A549 (cell line): Measurements from ENCODE around the gene DCUN1D4. TPM values are rescaled to one million over a fixed set of nuclear protein-coding genes. Genes with fewer than 3 reads are reported as not detected.

Experiments
- ATAC-seq, 2 experiments: fragments of 200-7000 bp in 1 of 2; fragments of >200 bp in 1 of 2; cut with Nextera tagmentation in 1 of 2; cut with Tn5 transposase in 1 of 2; 3 replicates each; pipeline versions ENCODE4 v1.8.0 to v1.9.1; 2018 to 2020; ENCODE audit warnings: mild to moderate bottlenecking in 1 of 2, moderate library complexity in 1 of 2
- CTCF ChIA-PET: fragments of 300-600 bp; sonication (Branson Sonifier 250); formaldehyde crosslinking; extraction: SDS; loops from one replicate; lab custom pipeline; 2021; ENCODE audit warnings: antibody characterized with exemption, inconsistent platforms; lab: Yijun Ruan, JAX
- POLR2A ChIA-PET: fragments of 350-600 bp; formaldehyde crosslinking; extraction: SDS; loops from one replicate; lab custom pipeline; 2021; ENCODE audit warnings: antibody characterized with exemption, inconsistent platforms; lab: Yijun Ruan, JAX
- DNase-seq, 2 experiments: peaks; one replicate each; pipeline versions ENCODE4 v3.0.0 to v3.0.0-alpha.2; 2011 to 2016; ENCODE audit warnings: low read depth in 1 of 2, low spot score in 1 of 2
- FAIRE-seq: peaks from 2 replicates; lab custom pipeline; 2011; peaks lifted over from hg19 to GRCh38; lab: Jason Lieb, UNC
- H3K27ac ChIP-seq, 2 experiments: fragments of >200 bp; sonication (Bioruptor Twin); formaldehyde crosslinking; 3 replicates each; pipeline ENCODE4 v1.5.1; 2016 to 2017
- H3K4me1 ChIP-seq: fragments of >200 bp; sonication (Bioruptor Twin); formaldehyde crosslinking; 3 replicates; pipeline ENCODE4 v1.6.1; 2016
- H3K4me2 ChIP-seq: fragments of >200 bp; sonication (Bioruptor Twin); formaldehyde crosslinking; 3 replicates; pipeline ENCODE4 v1.6.1; 2016
- H3K4me3 ChIP-seq: fragments of >200 bp; sonication (Bioruptor Twin); formaldehyde crosslinking; 3 replicates; pipeline ENCODE4 v1.5.1; 2016
- H3K9me3 ChIP-seq: fragments of >200 bp; sonication (Bioruptor Twin); formaldehyde crosslinking; 3 replicates; pipeline ENCODE4 v1.6.1; 2016
- CBX2 ChIP-seq: fragments of 200-600 bp; sonication (generic); IDR thresholded peaks from 2 replicates; pipeline ENCODE4 v1.6.1; 2016; ENCODE audit warnings: low read depth, mild to moderate bottlenecking, borderline replicate concordance
- EHF ChIP-seq: fragments of 250-450 bp; sonication (Bioruptor Pico); IDR thresholded peaks from 2 replicates; pipeline ENCODE4 v1.5.0; 2020; ENCODE audit warnings: mild to moderate bottlenecking
- EHMT2 ChIP-seq: fragments of 200-600 bp; sonication (generic); IDR thresholded peaks from 2 replicates; pipeline ENCODE4 v1.6.1; 2016; ENCODE audit warnings: antibody characterized with exemption, low read depth, mild to moderate bottlenecking, moderate library complexity
- EP300 ChIP-seq, 2 experiments: fragments of >200 bp; sonication (Bioruptor Twin); formaldehyde crosslinking; IDR thresholded peaks; 2 replicates in 1 of 2; 3 replicates in 1 of 2; pipeline ENCODE4 v1.6.1; 2016 to 2017
- ESRRA ChIP-seq: fragments of 150-350 bp; IDR thresholded peaks from 2 replicates; pipeline ENCODE4 v1.6.1; 2014; ENCODE audit warnings: mild to moderate bottlenecking, low read length, borderline replicate concordance
- FOSB ChIP-seq: fragments of 250-450 bp; sonication (Bioruptor Pico); IDR thresholded peaks from 2 replicates; pipeline ENCODE4 v1.5.0; 2020; ENCODE audit warnings: mild to moderate bottlenecking, moderate library complexity
- HDAC2 ChIP-seq: fragments of 200-600 bp; sonication (generic); IDR thresholded peaks from 2 replicates; pipeline ENCODE4 v1.6.1; 2016
- HEYL ChIP-seq: fragments of 250-450 bp; sonication (Bioruptor Pico); IDR thresholded peaks from 2 replicates; pipeline ENCODE4 v1.8.0; 2021; ENCODE audit warnings: mild to moderate bottlenecking, moderate library complexity
- HOXB5 ChIP-seq: fragments of 250-450 bp; sonication (Bioruptor Pico); IDR thresholded peaks from 2 replicates; pipeline ENCODE4 v1.5.0; 2020; ENCODE audit warnings: mild to moderate bottlenecking, moderate library complexity
- JUN ChIP-seq, 2 experiments: fragments of >200 bp; sonication (Bioruptor Twin); formaldehyde crosslinking; IDR thresholded peaks; 2 replicates in 1 of 2; 3 replicates in 1 of 2; pipeline ENCODE4 v1.6.1; 2016 to 2017
- JUNB ChIP-seq: fragments of >200 bp; sonication (Bioruptor Twin); formaldehyde crosslinking; IDR thresholded peaks from 2 replicates; pipeline ENCODE4 v1.6.1; 2016
- KDM1A ChIP-seq: fragments of 200-600 bp; sonication (generic); IDR thresholded peaks from 2 replicates; pipeline ENCODE4 v1.6.1; 2016; ENCODE audit warnings: low read depth, mild to moderate bottlenecking
- NR3C1 ChIP-seq: fragments of >200 bp; sonication (Bioruptor Twin); formaldehyde crosslinking; IDR thresholded peaks from 3 replicates; pipeline ENCODE4 v1.6.1; 2017
- PHF8 ChIP-seq: fragments of 200-600 bp; sonication (generic); IDR thresholded peaks from 2 replicates; pipeline ENCODE4 v1.6.1; 2016; ENCODE audit warnings: low read depth, mild to moderate bottlenecking, antibody characterized with exemption, moderate library complexity, borderline replicate concordance
- POLR2A ChIP-seq: IDR thresholded peaks from 2 replicates; pipeline ENCODE4 v1.6.1; 2012; ENCODE audit warnings: mild to moderate bottlenecking, low read length
- RARB ChIP-seq: fragments of 250-450 bp; sonication (Bioruptor Pico); IDR thresholded peaks from 2 replicates; pipeline ENCODE4 v1.8.0; 2021; ENCODE audit warnings: mild to moderate bottlenecking, moderate library complexity
- RCOR1 ChIP-seq: fragments of 150-350 bp; IDR thresholded peaks from 2 replicates; pipeline ENCODE4 v1.6.1; 2014; ENCODE audit warnings: antibody characterized with exemption, low read length, low read depth
- ZNF302 ChIP-seq: fragments of 250-450 bp; sonication (Bioruptor Pico); IDR thresholded peaks from 2 replicates; pipeline ENCODE4 v1.9.0; 2021; ENCODE audit warnings: inconsistent platforms, mild to moderate bottlenecking, moderate library complexity
- ZSCAN20 ChIP-seq: fragments of 250-450 bp; sonication (Bioruptor Pico); IDR thresholded peaks from 2 replicates; pipeline ENCODE4 v1.8.0; 2022; ENCODE audit warnings: mild to moderate bottlenecking, moderate library complexity
- WGBS: methylation state at CpG from one replicate; pipeline ENCODE4 v1.1.6; 2017; ENCODE audit errors: missing lambda C conversion rate; 5-methylcytosine and 5-hydroxymethylcytosine counted together
- polyA plus RNA-seq, 4 experiments: library from polyadenylated mRNA; depleted of rRNA in 3 of 4; stranded (reverse); fragments of >200 nt; fragmentation: RNase III in 1 of 4; extraction: RNeasy Plus Mini Kit Qiagen cat#74134 plus additional on column Dnase treatment in 1 of 4; gene quantifications; 2 replicates in 3 of 4; 3 replicates in 1 of 4; pipeline ENCODE4 v1.2.3, GENCODE V29; 2011 to 2017
- TF ChIP-seq, protein P1 (sequence below): fragments of 450-650 bp; IDR thresholded peaks from 2 replicates; pipeline ENCODE4 v1.6.1; 2014; ENCODE audit warnings: antibody characterized with exemption
- TF ChIP-seq, protein P2 (sequence below): fragments of 200-600 bp; sonication (generic); IDR thresholded peaks from 2 replicates; pipeline ENCODE4 v1.6.1; 2016; ENCODE audit warnings: antibody characterized with exemption, mild to moderate bottlenecking, moderate library complexity
- TF ChIP-seq, protein P3 (sequence below): fragments of >200 bp; sonication (Bioruptor Twin); formaldehyde crosslinking; IDR thresholded peaks from 2 replicates; pipeline ENCODE4 v1.6.1; 2016

DCUN1D4 gene
- polyA plus RNA-seq, 2 of the 4 experiments (the other 2 are of a cell fraction), result 25.2 to 65.0 TPM

DNA sequence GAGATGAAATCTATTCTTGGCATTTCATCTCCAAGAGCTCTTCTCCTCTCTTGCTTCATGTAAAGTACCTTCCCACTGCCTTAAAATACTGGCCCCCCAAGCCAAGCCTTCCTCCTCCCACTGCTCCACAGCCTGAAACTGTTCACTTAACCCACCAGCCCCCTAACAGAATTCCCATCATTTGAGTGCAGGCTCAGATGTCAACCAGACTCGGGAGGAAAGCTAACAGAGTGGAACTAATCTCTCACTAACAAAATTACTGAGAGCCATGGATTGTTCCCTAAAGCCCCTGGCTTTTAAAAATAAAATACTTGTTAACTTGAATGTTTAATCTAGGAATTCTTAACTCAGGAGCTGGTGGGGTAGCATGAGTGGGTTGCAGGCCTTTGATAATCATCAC lies 7.1 kb upstream of the DCUN1D4 start:
- no peak for DNase-seq
- FAIRE-seq, result no peak
- TF ChIP-seq HEYL (CRISPR knock-in tag), result no peak
- no peak for TF ChIP-seq HOXB5 (CRISPR knock-in tag)
- TF ChIP-seq, protein P1, sequence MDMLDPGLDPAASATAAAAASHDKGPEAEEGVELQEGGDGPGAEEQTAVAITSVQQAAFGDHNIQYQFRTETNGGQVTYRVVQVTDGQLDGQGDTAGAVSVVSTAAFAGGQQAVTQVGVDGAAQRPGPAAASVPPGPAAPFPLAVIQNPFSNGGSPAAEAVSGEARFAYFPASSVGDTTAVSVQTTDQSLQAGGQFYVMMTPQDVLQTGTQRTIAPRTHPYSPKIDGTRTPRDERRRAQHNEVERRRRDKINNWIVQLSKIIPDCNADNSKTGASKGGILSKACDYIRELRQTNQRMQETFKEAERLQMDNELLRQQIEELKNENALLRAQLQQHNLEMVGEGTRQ, result no peak
- TF ChIP-seq ZSCAN20 (CRISPR knock-in tag), result no peak
- no peak for TF ChIP-seq CBX2
- no peak for TF ChIP-seq HDAC2
- TF ChIP-seq PHF8, result no peak
- TF ChIP-seq EHMT2, result no peak
- no peak for TF ChIP-seq ESRRA
- TF ChIP-seq KDM1A, result no peak
- no peak for TF ChIP-seq FOSB (CRISPR knock-in tag)
- no peak for TF ChIP-seq JUNB
- no peak for TF ChIP-seq RARB (CRISPR knock-in tag)
- TF ChIP-seq, protein P2, sequence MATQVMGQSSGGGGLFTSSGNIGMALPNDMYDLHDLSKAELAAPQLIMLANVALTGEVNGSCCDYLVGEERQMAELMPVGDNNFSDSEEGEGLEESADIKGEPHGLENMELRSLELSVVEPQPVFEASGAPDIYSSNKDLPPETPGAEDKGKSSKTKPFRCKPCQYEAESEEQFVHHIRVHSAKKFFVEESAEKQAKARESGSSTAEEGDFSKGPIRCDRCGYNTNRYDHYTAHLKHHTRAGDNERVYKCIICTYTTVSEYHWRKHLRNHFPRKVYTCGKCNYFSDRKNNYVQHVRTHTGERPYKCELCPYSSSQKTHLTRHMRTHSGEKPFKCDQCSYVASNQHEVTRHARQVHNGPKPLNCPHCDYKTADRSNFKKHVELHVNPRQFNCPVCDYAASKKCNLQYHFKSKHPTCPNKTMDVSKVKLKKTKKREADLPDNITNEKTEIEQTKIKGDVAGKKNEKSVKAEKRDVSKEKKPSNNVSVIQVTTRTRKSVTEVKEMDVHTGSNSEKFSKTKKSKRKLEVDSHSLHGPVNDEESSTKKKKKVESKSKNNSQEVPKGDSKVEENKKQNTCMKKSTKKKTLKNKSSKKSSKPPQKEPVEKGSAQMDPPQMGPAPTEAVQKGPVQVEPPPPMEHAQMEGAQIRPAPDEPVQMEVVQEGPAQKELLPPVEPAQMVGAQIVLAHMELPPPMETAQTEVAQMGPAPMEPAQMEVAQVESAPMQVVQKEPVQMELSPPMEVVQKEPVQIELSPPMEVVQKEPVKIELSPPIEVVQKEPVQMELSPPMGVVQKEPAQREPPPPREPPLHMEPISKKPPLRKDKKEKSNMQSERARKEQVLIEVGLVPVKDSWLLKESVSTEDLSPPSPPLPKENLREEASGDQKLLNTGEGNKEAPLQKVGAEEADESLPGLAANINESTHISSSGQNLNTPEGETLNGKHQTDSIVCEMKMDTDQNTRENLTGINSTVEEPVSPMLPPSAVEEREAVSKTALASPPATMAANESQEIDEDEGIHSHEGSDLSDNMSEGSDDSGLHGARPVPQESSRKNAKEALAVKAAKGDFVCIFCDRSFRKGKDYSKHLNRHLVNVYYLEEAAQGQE, result no peak
- no peak for TF ChIP-seq JUN (IDR thresholded peaks at IDR 0.05)
- TF ChIP-seq ZNF302, result no peak
- no peak for TF ChIP-seq EP300 (IDR thresholded peaks at IDR 0.05)
- TF ChIP-seq POLR2A, result no peak
- no peak for TF ChIP-seq NR3C1
- TF ChIP-seq, protein P3, sequence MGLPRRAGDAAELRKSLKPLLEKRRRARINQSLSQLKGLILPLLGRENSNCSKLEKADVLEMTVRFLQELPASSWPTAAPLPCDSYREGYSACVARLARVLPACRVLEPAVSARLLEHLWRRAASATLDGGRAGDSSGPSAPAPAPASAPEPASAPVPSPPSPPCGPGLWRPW, result no peak
- 11% methylated on average over 1 of the region's 1 CpG for WGBS
- no peak for ATAC-seq
- CTCF ChIA-PET, result no interaction called here
- Histone ChIP-seq H3K9me3 (no peaks in the 10 kb centered on the region), H3K27ac (no peak overlapping the region), H3K4me2 (no peak overlapping the region), H3K4me3 (no peak overlapping the region), H3K4me1 (no peaks in the 10 kb centered on the region)
- POLR2A ChIA-PET, result no interaction called here

DNA sequence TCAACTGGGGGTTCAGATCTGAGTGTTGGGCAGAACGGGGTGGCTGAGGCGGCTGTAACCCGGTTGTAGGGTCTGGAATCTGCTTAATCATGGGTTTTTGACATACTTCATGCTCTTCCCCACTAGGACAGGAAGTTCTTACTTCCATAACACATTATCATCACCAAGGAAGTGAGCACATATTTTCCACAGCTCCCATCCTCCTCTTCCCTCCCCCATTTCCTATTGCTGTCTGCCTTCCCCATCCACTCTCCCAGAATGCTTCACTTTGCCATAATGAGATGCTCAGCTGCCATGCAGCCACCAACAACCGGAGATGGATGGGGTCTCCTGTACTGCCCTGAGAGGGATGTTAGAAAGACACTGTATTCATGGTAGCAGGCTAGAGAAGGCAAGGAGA lies 6.4 kb upstream of the DCUN1D4 start:
- DNase-seq (no peak), FAIRE-seq (no peak), ATAC-seq (no peak)
- H3K4me3 ChIP-seq, result no peak overlapping the region
- H3K9me3 ChIP-seq, result no peaks in the 10 kb centered on the region
- POLR2A ChIA-PET, result no interaction called here
- 74% methylated on average over 4 of the region's 4 CpGs for WGBS
- CTCF ChIA-PET, result no interaction called here
- no peak overlapping the region for H3K27ac ChIP-seq
- H3K4me2 ChIP-seq, result no peak overlapping the region
- TF ChIP-seq, protein P3, result no peak
- no peak for TF ChIP-seq EHF
- no peak for TF ChIP-seq EHMT2
- TF ChIP-seq, protein P2, result no peak
- TF ChIP-seq RCOR1, result no peak
- TF ChIP-seq, all 56 proteins: peak for 0
- H3K4me1 ChIP-seq, result no peaks in the 10 kb centered on the region
